GM18858 (cell line): ENCODE data around the gene DRAM1.

ENCODE experiments used
- ATAC-seq: cut with Tn5 transposase; IDR thresholded peaks from one replicate; pipeline ENCODE4 v1.9.1; 2021; ENCODE audit not compliant: unreplicated experiment

Gene DRAM1

GRCh38 chr12:101939856-101940265 lies 62.5 kb downstream of the DRAM1 start:
- ATAC-seq, result no peak

DNA sequence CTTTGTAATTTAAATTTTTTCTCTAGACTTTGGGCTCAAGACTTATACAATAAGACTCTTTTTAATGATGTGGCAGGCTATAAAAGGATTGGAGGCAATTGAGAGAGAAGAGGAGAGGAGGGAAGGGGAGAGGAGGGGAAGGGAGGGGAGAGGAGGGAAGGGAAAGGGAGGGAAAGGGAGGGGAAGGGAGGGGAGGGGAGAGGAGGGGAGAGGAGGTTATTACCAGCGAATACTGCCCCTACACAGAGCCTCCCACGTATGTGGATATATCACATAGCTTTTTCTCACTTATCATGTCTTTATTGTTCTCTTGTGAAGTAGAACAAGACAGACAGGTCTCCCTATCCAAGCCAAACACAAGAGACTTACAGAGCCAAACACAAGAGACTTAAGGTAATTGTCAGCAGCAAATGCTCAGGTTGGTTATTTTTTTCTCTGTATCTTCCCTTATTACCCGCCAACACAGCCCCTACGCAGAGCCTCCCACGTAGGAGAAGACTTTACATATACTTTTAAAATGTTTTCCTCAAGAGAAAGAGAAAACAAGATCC lies 63.1 kb downstream of the DRAM1 start:
- ATAC-seq, result no peak

- ATAC-seq, result peak; percentile 87
Observed at GRCh38 chr12:101941306-101942249, 64.2 kb downstream of the DRAM1 start.

DNA sequence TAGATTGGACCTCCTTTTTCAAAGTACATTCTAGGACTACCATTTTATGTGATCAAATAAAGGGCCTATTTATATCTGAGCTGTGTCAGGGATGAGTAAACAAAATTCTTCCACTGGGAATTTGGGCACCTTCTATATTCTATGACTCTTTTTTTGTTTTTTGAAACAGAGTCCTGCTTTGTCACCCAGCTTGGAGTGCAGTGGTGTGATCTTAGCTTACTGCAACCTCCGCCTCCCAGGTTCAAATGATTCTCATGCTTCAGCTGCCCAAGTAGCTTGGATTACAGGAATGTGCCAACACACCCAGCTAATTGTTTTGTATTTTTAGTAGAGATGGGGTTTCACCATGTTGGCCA lies 64.8 kb downstream of the DRAM1 start:
- ATAC-seq, result no peak

DNA sequence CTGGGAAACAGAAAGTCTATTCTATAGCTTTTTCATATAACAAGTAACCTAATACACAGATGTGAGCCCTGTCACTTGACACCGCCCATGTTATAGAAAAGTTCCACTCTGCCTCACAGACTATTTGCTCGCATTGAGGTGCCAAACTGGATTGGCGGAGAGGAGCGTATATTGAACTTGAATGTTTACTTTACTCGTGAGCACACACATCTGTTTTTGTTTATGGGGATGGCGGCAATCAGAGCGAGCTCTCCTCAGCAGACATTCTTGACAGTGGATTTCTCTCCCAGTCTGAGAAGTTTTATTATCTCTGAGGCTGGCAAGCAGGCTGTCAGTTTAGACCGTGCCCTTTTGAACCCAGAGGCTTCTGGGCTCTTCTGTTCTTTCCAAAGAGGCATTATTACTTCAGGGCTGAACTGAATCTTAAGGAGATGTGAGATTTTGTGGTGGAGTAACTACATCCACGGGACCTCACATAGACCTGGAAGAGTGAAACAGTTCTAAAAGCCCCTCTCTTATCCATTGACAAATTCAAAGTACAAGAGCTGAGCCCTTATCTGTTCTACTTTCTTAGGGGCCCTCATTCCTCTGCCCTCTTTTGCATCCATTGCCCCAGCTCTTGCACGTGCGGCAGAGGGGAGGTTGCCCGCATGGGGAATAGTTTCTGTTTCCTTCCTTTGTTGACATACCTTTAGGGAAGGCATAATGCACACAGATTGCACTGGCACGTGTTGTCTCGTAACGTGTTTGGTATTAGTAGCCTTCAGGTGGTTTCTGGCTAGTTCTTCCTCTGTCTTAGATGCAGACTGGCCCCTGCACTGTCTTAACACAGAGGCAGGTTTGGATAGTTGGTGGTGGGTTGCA lies 68.2 kb downstream of the DRAM1 start:
- ATAC-seq, result no peak

DNA sequence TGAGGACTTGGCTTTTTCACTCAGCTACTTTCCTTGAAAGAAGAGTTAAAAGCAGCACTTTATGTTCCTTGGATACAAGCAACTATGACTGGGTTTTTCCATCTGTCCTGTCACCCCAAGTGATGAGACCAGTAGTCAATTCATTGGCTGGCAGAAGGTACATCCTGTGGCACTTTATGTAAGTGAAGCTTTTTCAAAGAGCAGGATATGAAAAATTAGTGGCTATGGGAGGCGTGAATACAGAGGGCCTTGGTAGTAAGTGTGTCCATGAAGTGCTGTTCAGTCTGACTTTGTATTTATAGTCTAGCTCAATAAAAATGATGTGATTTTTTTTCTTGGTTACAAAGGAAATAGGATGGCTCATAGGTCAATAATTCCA lies 68.8 kb downstream of the DRAM1 start:
- no peak for ATAC-seq

DNA sequence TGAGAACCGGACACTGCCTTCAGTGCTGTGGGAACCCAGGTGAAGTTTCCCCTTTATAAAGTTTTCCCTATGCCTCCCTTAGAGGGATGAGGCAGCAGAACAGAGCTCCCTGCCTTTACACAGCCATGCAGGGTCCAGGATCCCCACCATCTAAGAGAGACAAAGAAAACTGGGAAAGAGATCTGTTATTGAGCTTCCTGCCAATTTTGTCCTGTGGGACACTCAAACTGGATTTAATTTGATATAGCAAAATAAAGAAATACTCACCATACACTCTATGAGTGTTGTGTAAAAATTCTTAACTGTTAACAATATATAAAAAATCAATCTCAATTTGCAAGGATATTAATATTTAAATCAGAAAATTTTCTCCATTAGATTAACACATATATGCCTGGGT lies 69.9 kb downstream of the DRAM1 start:
- ATAC-seq, result no peak

DNA sequence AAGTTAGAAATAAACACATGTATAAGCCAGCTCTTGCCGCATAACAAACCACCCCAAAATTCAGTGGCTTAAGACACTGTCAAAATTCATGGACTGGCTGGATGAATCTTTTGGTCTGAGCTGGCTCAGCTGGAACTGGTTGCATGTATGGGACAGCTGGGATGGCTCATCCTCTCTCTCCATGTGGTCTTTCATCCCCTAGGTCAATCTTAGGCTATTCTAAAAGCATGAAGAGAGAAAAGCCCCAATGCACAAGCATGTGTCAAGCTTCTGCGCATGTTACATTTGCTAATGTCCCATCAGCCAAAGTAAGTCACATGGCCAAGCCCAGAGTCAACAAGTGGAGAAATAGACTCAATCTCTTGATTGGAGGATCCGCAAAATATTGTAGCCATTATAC lies 71.0 kb downstream of the DRAM1 start:
- no peak for ATAC-seq

- ATAC-seq, result no peak
Observed at GRCh38 chr12:101951002-101951670, 73.8 kb downstream of the DRAM1 start.

DNA sequence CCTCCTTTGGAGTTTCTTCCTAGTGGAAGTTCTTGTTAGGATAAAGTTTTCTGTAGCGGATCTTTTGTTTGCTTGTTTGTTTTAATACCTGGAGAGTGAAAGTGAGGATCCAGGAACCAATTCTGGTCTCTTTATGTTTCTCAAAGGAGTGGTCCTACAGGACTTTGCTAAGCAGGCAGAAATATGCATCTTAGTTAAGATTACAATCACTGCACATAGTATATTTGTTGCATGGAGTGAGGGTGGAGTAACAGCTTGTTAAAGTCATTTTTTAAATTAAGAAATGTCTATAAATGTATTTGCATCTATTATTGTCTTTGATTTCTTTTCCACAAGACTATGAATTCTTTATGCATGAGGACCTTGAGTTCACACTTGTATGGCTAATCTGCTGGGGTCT lies 76.7 kb downstream of the DRAM1 start:
- ATAC-seq, result no peak

GRCh38 chr12:101954676-101955075 lies 77.3 kb downstream of the DRAM1 start:
- ATAC-seq, result no peak

- no peak for ATAC-seq
Observed at GRCh38 chr12:101957252-101957959, 80.0 kb downstream of the DRAM1 start.

DNA sequence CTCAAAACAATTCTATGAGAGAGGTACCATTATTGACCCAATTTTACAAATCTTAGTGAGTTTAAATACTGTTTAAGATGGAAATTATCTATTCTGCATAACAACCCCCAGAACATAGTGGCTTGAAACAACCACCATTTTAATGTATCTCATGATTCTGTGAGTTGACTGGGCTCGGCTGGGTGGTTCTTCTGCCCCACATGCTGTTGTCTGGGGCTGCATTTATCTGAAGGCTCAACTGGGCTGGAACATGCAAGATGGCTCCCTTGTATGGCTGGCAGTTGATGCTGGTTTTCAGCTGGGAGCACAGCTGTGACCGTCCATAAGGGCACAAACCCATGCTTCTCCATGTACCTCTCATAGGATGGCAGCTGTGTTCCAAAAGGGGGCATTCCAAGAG lies 82.2 kb downstream of the DRAM1 start:
- ATAC-seq, result no peak

GRCh38 chr12:101962486-101962885 lies 85.1 kb downstream of the DRAM1 start:
- ATAC-seq, result no peak

GRCh38 chr12:101963697-101964096 lies 86.3 kb downstream of the DRAM1 start:
- no peak for ATAC-seq

DNA sequence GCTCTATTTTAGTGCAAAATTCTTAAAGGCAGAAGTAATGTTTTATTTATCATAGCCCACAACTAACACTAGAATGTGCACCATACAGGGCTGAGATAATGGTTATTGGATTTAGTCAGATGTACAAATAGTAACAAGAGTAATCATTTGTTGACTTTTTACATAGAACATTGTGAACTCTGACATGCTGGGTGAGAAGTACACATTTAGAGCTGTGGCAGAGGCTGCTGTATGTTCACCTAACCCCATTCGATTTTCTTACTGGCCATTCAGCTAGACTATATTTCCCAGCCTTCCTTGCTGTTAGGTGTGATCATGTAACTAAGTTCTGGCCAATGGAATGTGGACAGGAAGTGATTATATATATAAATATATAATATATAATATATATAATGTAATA lies 89.1 kb downstream of the DRAM1 start:
- no peak for ATAC-seq

DNA sequence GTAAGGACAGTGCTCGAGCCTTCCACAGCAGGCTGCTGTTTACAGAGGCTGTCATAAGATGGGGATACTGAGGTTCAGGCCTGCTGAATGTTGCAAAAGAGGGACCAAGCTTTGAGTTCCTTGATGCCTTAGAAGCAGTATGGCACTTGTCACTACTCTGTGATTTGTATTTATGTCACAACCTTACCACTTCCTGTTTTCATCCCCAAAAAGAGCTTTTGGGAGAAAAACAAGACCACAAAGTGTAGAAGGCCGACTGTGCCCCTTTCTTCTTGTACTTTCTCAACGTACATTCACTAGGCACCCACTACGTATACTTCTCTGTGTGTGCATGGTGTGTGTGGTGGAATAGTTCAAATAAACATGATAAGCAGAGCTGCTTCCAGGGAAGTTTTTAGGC lies 90.1 kb downstream of the DRAM1 start:
- ATAC-seq, result no peak

- ATAC-seq, result no peak
Observed at GRCh38 chr12:101968770-101969169, 91.4 kb downstream of the DRAM1 start.
